ENCODE data around the gene IFT20. TPM values are rescaled to one million over a fixed set of nuclear protein-coding genes. Genes with fewer than 3 reads are reported as not detected.

The IFT20 gene
- total RNA-seq, 4 donors from 2014 or later, result 22.6 to 40.8 (median 26.7) TPM

GRCh38 chr17:28346199-28346580, 10.9 kb upstream of the IFT20 start:
- intact Hi-C loops (cut with DNase I; ENCODE audit: low total_unique reads), result no loop called here
- DNase-seq (ENCODE audit: low spot score in 2 of 2), result no peak
- TF ChIP-seq CTCF (IDR thresholded peaks at IDR 0.05) (no peak), POLR2A (IDR thresholded peaks at IDR 0.05) (no peak)
- no peak overlapping the region for H3K4me3 ChIP-seq (ENCODE audit: low read depth, poor library complexity, severe bottlenecking)
- 83 to 88% methylated on average over 2 of the region's 2 CpGs for WGBS, 2 donors

- no peak for TF ChIP-seq POLR2A (IDR thresholded peaks at IDR 0.05)
- TF ChIP-seq CTCF (IDR thresholded peaks at IDR 0.05), result no peak
- no peak for DNase-seq (ENCODE audit: low spot score in 2 of 2)
- 64 to 67% methylated on average over 13 of the region's 13 CpGs for WGBS, 2 donors
- H3K4me3 ChIP-seq (ENCODE audit: low read depth, poor library complexity, severe bottlenecking), result no peak overlapping the region
- intact Hi-C loops (cut with DNase I; ENCODE audit: low total_unique reads), result no loop called here
Measured at GRCh38 chr17:28345419-28346198, 10.3 kb upstream of the IFT20 start.

GRCh38 chr17:28344435-28344901, 9.2 kb upstream of the IFT20 start:
- intact Hi-C loops (cut with DNase I; ENCODE audit: low total_unique reads), result no loop called here
- H3K4me3 ChIP-seq (ENCODE audit: low read depth, poor library complexity, severe bottlenecking), result no peak overlapping the region
- DNase-seq (ENCODE audit: low spot score in 2 of 2), result no peak
- TF ChIP-seq POLR2A (IDR thresholded peaks at IDR 0.05) (no peak), CTCF (IDR thresholded peaks at IDR 0.05) (no peak)
- 89 to 96% methylated on average over 16 to 19 of the region's 19 CpGs for WGBS, 2 donors

GRCh38 chr17:28344011-28344410, 8.7 kb upstream of the IFT20 start:
- no peak for DNase-seq (ENCODE audit: low spot score in 2 of 2)
- intact Hi-C loops (cut with DNase I; ENCODE audit: low total_unique reads), result no loop called here
- no peak overlapping the region for H3K4me3 ChIP-seq (ENCODE audit: low read depth, poor library complexity, severe bottlenecking)
- no peak for TF ChIP-seq CTCF (IDR thresholded peaks at IDR 0.05)
- TF ChIP-seq POLR2A (IDR thresholded peaks at IDR 0.05), result no peak
- 74 to 84% methylated on average over 4 to 9 of the region's 9 CpGs for WGBS, 2 donors

GRCh38 chr17:28343491-28343932, 8.2 kb upstream of the IFT20 start:
- intact Hi-C loops (cut with DNase I; ENCODE audit: low total_unique reads), result no loop called here
- no peak overlapping the region for H3K4me3 ChIP-seq (ENCODE audit: low read depth, poor library complexity, severe bottlenecking)
- TF ChIP-seq CTCF (IDR thresholded peaks at IDR 0.05), result no peak
- no peak for TF ChIP-seq POLR2A (IDR thresholded peaks at IDR 0.05)
- WGBS, 2 donors, result 69 to 77% methylated on average over 8 to 10 of the region's 10 CpGs
- DNase-seq (ENCODE audit: low spot score in 2 of 2), result no peak

Measured in lower leg skin (tissue), 4 donors.